Bone marrow (tissue), 2 donors: Measurements from ENCODE around the gene SHD.

Experiments
- DNase-seq, 2 donors: peaks; one replicate each; lab custom pipeline; 2025; lab: John Stamatoyannopoulos, UW

SHD gene

GRCh38 chr19:4298810-4299550, 19.9 kb downstream of the SHD start:
- DNase-seq = no peak

- DNase-seq = no peak
These were observed 21.5 kb downstream of the SHD start for GRCh38 chr19:4300589-4300988.

- no peak for DNase-seq
These were observed 22.6 kb downstream of the SHD start for GRCh38 chr19:4301590-4302242.

- DNase-seq = peak in 1 of 2 donors; percentile 61
These were observed 23.2 kb downstream of the SHD start, which contains the start of gene TMIGD2 for GRCh38 chr19:4302243-4302640. TMIGD2 (minus strand) TSS chr19:4302389; CDS start chr19:4302385, 4 bp downstream.

- no peak for DNase-seq
These were observed 24.9 kb downstream of the SHD start for GRCh38 chr19:4303819-4304537.

GRCh38 chr19:4304538-4305256, 25.6 kb downstream of the SHD start, which contains the start of gene FSD1:
FSD1 (plus strand) TSS chr19:4304598; CDS start chr19:4304747, 149 bp downstream.
- no peak for DNase-seq

- DNase-seq = no peak
These were observed 26.2 kb downstream of the SHD start for GRCh38 chr19:4305257-4305612.

GRCh38 chr19:4305659-4306058, 26.6 kb downstream of the SHD start:
- no peak for DNase-seq

GRCh38 chr19:4310247-4311121, 31.4 kb downstream of the SHD start:
- DNase-seq = no peak

GRCh38 chr19:4313847-4314490, 34.9 kb downstream of the SHD start:
- DNase-seq = no peak

- DNase-seq = no peak
These were observed 37.9 kb downstream of the SHD start for GRCh38 chr19:4316956-4317355.

- DNase-seq = no peak
These were observed 39.4 kb downstream of the SHD start for GRCh38 chr19:4318460-4318859.

GRCh38 chr19:4319067-4319718, 40.1 kb downstream of the SHD start:
- DNase-seq = no peak

GRCh38 chr19:4320419-4320818, 41.4 kb downstream of the SHD start:
- no peak for DNase-seq

GRCh38 chr19:4322942-4323665, 44.0 kb downstream of the SHD start:
- DNase-seq = no peak

- DNase-seq = no peak
These were observed 44.6 kb downstream of the SHD start for GRCh38 chr19:4323692-4324091.

- no peak for DNase-seq
These were observed 45.2 kb downstream of the SHD start for GRCh38 chr19:4324228-4324627.

GRCh38 chr19:4326215-4326836, 47.3 kb downstream of the SHD start:
- no peak for DNase-seq

- no peak for DNase-seq
These were observed 47.8 kb downstream of the SHD start for GRCh38 chr19:4326837-4327251.
